BLaER1 treated with 17β-estradiol and CSF1 and Interleukin-3, amounts not matched to agents 10 nM and 100 nM (cell line): ENCODE data around the gene OR2AE1.

ENCODE experiments used
- H3K27ac ChIP-seq, 11 experiments: shearing (Covaris generic); formaldehyde crosslinking; 2 replicates each; pipeline ENCODE4 v1.8.1; 2022
- H3K27me3 ChIP-seq, 11 experiments: shearing (Covaris generic); formaldehyde crosslinking; 2 replicates each; pipeline ENCODE4 v1.8.1; 2022
- H3K36me3 ChIP-seq, 11 experiments: shearing (Covaris generic); formaldehyde crosslinking; 2 replicates each; pipeline ENCODE4 v1.8.1; 2022
- H3K4me1 ChIP-seq, 10 experiments: shearing (Covaris generic); formaldehyde crosslinking; 2 replicates each; pipeline ENCODE4 v1.8.1; 2022
- H3K4me2 ChIP-seq, 11 experiments: shearing (Covaris generic); formaldehyde crosslinking; 2 replicates each; pipeline ENCODE4 v1.8.1; 2022
- H3K4me3 ChIP-seq, 10 experiments: shearing (Covaris generic); formaldehyde crosslinking; 2 replicates each; pipeline ENCODE4 v1.8.1; 2022
- H3K9ac ChIP-seq, 11 experiments: shearing (Covaris generic); formaldehyde crosslinking; 2 replicates each; pipeline ENCODE4 v1.8.1; 2022
- H3K9me3 ChIP-seq, 11 experiments: shearing (Covaris generic); formaldehyde crosslinking; replicated peaks in 1 of 11; 2 replicates each; pipeline ENCODE4 v1.8.1; 2022
- H4K20me1 ChIP-seq, 11 experiments: shearing (Covaris generic); formaldehyde crosslinking; 2 replicates each; pipeline ENCODE4 v1.8.1; 2022
- Cebpa-rat ChIP-seq, 11 experiments: shearing (Covaris generic); IDR thresholded peaks; 2 replicates each; pipeline ENCODE4 v1.8.1; 2022

The OR2AE1 gene

DNA sequence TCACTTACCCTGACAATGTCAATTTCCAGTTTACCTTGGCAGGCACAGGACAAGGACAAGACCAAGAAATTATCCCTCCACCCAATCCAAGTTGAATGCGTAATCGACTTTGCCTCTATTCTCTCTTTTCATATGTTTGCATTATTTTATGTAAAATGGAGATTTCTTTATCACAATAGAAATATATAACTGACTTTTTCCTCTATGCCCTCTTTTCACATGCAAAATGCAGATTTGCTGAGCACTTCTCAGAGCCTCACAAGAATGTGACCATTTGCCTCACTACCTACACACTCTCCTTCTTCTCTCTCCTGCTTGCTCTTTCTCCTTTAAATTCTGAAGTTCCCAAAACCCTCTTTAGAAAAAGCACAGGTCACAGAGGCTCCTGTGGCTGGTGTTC, 33.9 kb downstream of the OR2AE1 start:
- Histone ChIP-seq H3K4me3 (no peak overlapping the region), H4K20me1 (no peaks in the 10 kb centered on the region), H3K9ac (no peak overlapping the region), H3K27ac (no peak overlapping the region), H3K4me2 (no peak overlapping the region), H3K27me3 (no peaks in the 10 kb centered on the region), H3K4me1 (peaks cover 0 to 5% (median 0%) of the 10 kb centered on the region in 10 experiments; a peak in 3 of 20 replicates), H3K9me3 (no peaks in the 10 kb centered on the region), H3K36me3 (no peaks in the 10 kb centered on the region)
- TF ChIP-seq Cebpa-rat (IDR thresholded peaks at IDR 0.05), result no peak

GRCh38 chr7:99840136-99840869, 36.5 kb downstream of the OR2AE1 start:
- Histone ChIP-seq H3K27me3 (no peaks in the 10 kb centered on the region), H4K20me1 (no peaks in the 10 kb centered on the region), H3K4me2 (no peak overlapping the region), H3K4me1 (peaks cover 0 to 23% (median 0%) of the 10 kb centered on the region in 10 experiments; a peak in 5 of 20 replicates), H3K9me3 (no peaks in the 10 kb centered on the region), H3K36me3 (no peaks in the 10 kb centered on the region), H3K9ac (no peak overlapping the region), H3K4me3 (no peak overlapping the region), H3K27ac (no peak overlapping the region)
- no peak for TF ChIP-seq Cebpa-rat (IDR thresholded peaks at IDR 0.05)

GRCh38 chr7:99839287-99840021, 37.4 kb downstream of the OR2AE1 start:
- no peak overlapping the region for H3K4me2 ChIP-seq
- H3K36me3 ChIP-seq, result no peaks in the 10 kb centered on the region
- no peak overlapping the region for H3K27ac ChIP-seq
- H3K27me3 ChIP-seq, result no peaks in the 10 kb centered on the region
- TF ChIP-seq Cebpa-rat (IDR thresholded peaks at IDR 0.05), result no peak
- no peaks in the 10 kb centered on the region for H4K20me1 ChIP-seq
- no peaks in the 10 kb centered on the region for H3K9me3 ChIP-seq
- H3K4me3 ChIP-seq, result no peak overlapping the region
- peaks cover 0 to 23% (median 0%) of the 10 kb centered on the region in 10 experiments; a peak in 5 of 20 replicates for H3K4me1 ChIP-seq
- H3K9ac ChIP-seq, result no peak overlapping the region

DNA sequence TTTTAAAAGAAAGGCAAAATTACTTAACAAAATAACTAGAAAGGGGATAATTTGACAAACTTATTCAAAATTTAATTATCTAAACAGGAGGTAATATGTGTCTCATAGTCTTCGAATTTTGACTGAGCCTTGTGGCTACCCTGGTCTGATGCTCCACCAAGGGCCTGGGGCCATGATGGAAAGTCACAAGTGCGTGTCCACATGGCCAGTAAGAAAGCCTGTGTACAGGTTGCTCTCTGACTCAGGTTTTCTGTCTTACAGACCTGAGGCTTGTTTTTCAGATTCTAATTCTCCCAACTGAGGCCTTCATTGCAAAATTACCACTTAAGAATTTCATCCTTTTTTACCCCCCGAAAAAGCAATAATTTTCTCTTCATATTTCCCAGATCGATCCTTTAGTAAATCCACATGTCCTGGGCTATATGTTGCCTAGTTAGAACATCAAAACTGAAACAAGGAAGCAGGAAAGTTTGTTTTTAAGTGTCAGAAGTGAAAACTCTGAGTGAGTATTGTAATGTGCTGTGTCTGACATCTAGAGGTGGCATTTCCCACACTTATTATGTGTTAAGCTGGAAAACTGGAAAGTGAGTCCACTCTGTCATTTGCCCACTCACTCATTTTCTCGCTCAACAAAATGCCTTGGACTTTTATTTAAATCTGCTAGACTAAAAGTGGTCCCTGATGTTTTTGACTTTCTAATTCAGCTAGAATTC, 39.0 kb downstream of the OR2AE1 start:
- Histone ChIP-seq H3K9me3 (no peaks in the 10 kb centered on the region), H3K27me3 (no peaks in the 10 kb centered on the region), H3K4me3 (no peak overlapping the region), H3K4me2 (peak overlapping the region in 3 of 11 experiments; percentile 10 to 62 (median 44); a peak in 5 of 22 replicates), H3K27ac (peak overlapping the region in 2 of 11 experiments; percentile 1 to 38; a peak in 3 of 22 replicates), H3K36me3 (no peaks in the 10 kb centered on the region), H4K20me1 (no peaks in the 10 kb centered on the region), H3K4me1 (peaks cover 0 to 27% (median 0%) of the 10 kb centered on the region in 10 experiments; a peak in 5 of 20 replicates), H3K9ac (no peak overlapping the region)
- no peak for TF ChIP-seq Cebpa-rat (IDR thresholded peaks at IDR 0.05)

DNA sequence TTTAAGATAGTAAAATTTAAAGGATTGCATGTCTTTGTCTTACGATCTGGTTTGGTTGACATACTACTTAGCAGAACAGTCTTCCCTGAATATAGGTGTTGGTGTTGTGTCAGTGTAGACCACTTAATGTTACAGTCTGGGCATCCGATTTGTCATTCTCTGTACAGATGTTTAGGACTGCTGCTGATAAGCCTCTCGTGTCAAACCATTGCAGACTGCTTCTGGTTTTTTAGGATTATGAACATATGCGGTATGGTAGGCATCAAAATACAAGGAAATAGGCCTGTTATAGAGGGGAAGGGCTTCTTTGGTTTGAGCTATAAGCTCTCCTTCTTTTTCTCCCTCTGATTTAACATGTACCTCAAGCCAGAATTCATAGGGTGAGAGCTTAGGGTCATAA, 41.6 kb downstream of the OR2AE1 start:
- Histone ChIP-seq H3K9ac (no peak overlapping the region), H3K27me3 (no peaks in the 10 kb centered on the region), H3K4me3 (no peak overlapping the region), H3K27ac (no peak overlapping the region), H3K9me3 (no peaks in the 10 kb centered on the region), H4K20me1 (no peaks in the 10 kb centered on the region), H3K4me1 (peaks cover 0 to 27% (median 0%) of the 10 kb centered on the region in 10 experiments; a peak in 5 of 20 replicates), H3K4me2 (no peak overlapping the region), H3K36me3 (no peaks in the 10 kb centered on the region)
- no peak for TF ChIP-seq Cebpa-rat (IDR thresholded peaks at IDR 0.05)

DNA sequence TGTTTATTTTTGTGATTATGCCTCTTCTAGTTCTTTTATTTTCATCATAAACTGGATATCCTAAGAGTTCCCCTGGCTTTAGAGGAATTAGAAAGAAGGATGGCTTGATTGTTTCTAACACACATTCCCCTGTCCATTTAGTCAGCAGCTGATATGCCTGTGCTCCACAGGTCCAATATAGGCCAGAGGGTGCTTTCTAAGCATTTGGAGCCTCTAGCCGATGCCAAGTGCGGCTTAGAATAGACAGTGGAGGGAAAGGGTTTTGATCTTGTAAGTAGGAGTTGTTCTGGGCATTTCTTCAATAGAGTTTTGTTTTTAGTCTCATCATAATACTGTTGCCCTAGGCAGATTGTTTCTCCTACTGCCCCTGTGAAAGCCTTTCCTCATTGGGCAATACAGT, 42.5 kb downstream of the OR2AE1 start:
- peaks cover 0 to 27% (median 0%) of the 10 kb centered on the region in 10 experiments; a peak in 5 of 20 replicates for H3K4me1 ChIP-seq
- H4K20me1 ChIP-seq, result no peaks in the 10 kb centered on the region
- H3K4me2 ChIP-seq, result no peak overlapping the region
- no peaks in the 10 kb centered on the region for H3K27me3 ChIP-seq
- no peak overlapping the region for H3K4me3 ChIP-seq
- H3K27ac ChIP-seq, result no peak overlapping the region
- no peak for TF ChIP-seq Cebpa-rat (IDR thresholded peaks at IDR 0.05)
- no peaks in the 10 kb centered on the region for H3K36me3 ChIP-seq
- H3K9me3 ChIP-seq, result no peaks in the 10 kb centered on the region
- no peak overlapping the region for H3K9ac ChIP-seq

GRCh38 chr7:99833289-99833877, 43.5 kb downstream of the OR2AE1 start:
- Histone ChIP-seq H3K9ac (no peak overlapping the region), H3K4me3 (no peak overlapping the region), H4K20me1 (no peaks in the 10 kb centered on the region), H3K27me3 (no peaks in the 10 kb centered on the region), H3K4me2 (no peak overlapping the region), H3K36me3 (no peaks in the 10 kb centered on the region), H3K4me1 (peaks cover 0 to 27% (median 0%) of the 10 kb centered on the region in 10 experiments; a peak in 5 of 20 replicates), H3K27ac (no peak overlapping the region), H3K9me3 (no peaks in the 10 kb centered on the region)
- no peak for TF ChIP-seq Cebpa-rat (IDR thresholded peaks at IDR 0.05)

DNA sequence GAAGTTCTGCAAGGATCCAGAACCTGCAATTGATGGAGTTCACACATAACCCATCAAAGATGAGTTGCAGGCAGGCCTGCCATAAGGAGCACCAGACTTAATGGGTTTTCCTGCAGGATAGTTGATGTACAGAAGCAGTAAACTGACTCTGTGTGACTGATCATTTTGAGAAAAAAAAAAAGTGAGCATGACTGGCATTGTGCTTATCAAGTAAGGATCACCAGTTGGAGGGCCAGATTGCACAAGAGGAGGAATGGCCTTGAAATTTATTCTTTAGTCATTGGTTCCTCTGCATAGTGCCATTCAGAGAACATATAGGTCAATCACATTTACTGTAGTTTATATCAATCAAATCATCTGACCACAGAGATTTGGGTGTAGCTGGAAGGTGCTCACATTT, 45.2 kb downstream of the OR2AE1 start:
- no peak for TF ChIP-seq Cebpa-rat (IDR thresholded peaks at IDR 0.05)
- Histone ChIP-seq H3K4me1 (peaks cover 0 to 10% (median 0%) of the 10 kb centered on the region in 10 experiments; a peak in 1 of 20 replicates), H3K9me3 (no peaks in the 10 kb centered on the region), H4K20me1 (no peaks in the 10 kb centered on the region), H3K4me2 (no peak overlapping the region), H3K36me3 (no peaks in the 10 kb centered on the region), H3K4me3 (no peak overlapping the region), H3K27me3 (no peaks in the 10 kb centered on the region), H3K9ac (no peak overlapping the region), H3K27ac (no peak overlapping the region)
